ENCODE measurements around the gene C10orf120. TPM values are rescaled to one million over a fixed set of nuclear protein-coding genes. Genes with fewer than 3 reads are reported as not detected.

C10orf120 gene
- total and polyA plus RNA-seq, 2 donors (not counting 1 experiment from before 2014, with no cell fraction given) = not detected

- Histone ChIP-seq H3K36me3 (ENCODE audit: control insufficient read depth, insufficient read depth, low read length) (no peaks in the 10 kb centered on the region), H3K9me3 (ENCODE audit: control insufficient read depth, insufficient read depth, low read depth, low read length) (no peaks in the 10 kb centered on the region), H3K79me2 (ENCODE audit: control insufficient read depth, insufficient read depth, low read length) (no peaks in the 10 kb centered on the region), H2AFZ (ENCODE audit: low read length) (no peak overlapping the region), H4K20me1 (ENCODE audit: control insufficient read depth, extremely low read depth, insufficient read depth, low read length) (no peaks in the 10 kb centered on the region), H3K4me2 (ENCODE audit: extremely low read depth, insufficient read depth, low read length) (no peak overlapping the region), H3K27me3 (ENCODE audit: control insufficient read depth, insufficient read depth, low read length) (no peaks in the 10 kb centered on the region), H3K4me3 (replicated peaks in 1 of 4; ENCODE audit: control extremely low read depth in 1 of 4, insufficient read depth in 1 of 4, low read depth in 3 of 4, low read length in 4 of 4) (no peak overlapping the region), H3K4me1 (ENCODE audit: control insufficient read depth, extremely low read depth, insufficient read depth, low read length) (no peaks in the 10 kb centered on the region), H3K9ac (ENCODE audit: insufficient read depth, low read length) (no peak overlapping the region), H3K27ac (ENCODE audit: insufficient read depth, low read length) (no peak overlapping the region)
- no peak for DNase-seq (ENCODE audit: low read depth in 2 of 2)
- TF ChIP-seq EZH2 (IDR thresholded peaks at IDR 0.05; ENCODE audit: low read length, missing control alignments) (no peak), CTCF (conservative IDR thresholded peaks at IDR 0.05 in 1 of 2, IDR thresholded peaks at IDR 0.05 in 1 of 2; ENCODE audit: low read depth in 1 of 2, low read length in 2 of 2) (no peak)
Observed at GRCh38 chr10:122701652-122702051, 2.0 kb upstream of the C10orf120 start.

GRCh38 chr10:122696687-122697086, 3.0 kb downstream of the C10orf120 start:
- H3K4me3 ChIP-seq (replicated peaks in 1 of 4; ENCODE audit: control extremely low read depth in 1 of 4, insufficient read depth in 1 of 4, low read depth in 3 of 4, low read length in 4 of 4) = no peak overlapping the region
- H3K79me2 ChIP-seq (ENCODE audit: control insufficient read depth, insufficient read depth, low read length) = no peaks in the 10 kb centered on the region
- no peaks in the 10 kb centered on the region for H4K20me1 ChIP-seq (ENCODE audit: control insufficient read depth, extremely low read depth, insufficient read depth, low read length)
- H3K4me2 ChIP-seq (ENCODE audit: extremely low read depth, insufficient read depth, low read length) = no peak overlapping the region
- no peaks in the 10 kb centered on the region for H3K9me3 ChIP-seq (ENCODE audit: control insufficient read depth, insufficient read depth, low read depth, low read length)
- H3K27me3 ChIP-seq (ENCODE audit: control insufficient read depth, insufficient read depth, low read length) = no peaks in the 10 kb centered on the region
- H3K4me1 ChIP-seq (ENCODE audit: control insufficient read depth, extremely low read depth, insufficient read depth, low read length) = no peaks in the 10 kb centered on the region
- H3K36me3 ChIP-seq (ENCODE audit: control insufficient read depth, insufficient read depth, low read length) = no peaks in the 10 kb centered on the region
- TF ChIP-seq EZH2 (IDR thresholded peaks at IDR 0.05; ENCODE audit: low read length, missing control alignments) = no peak
- no peak overlapping the region for H2AFZ ChIP-seq (ENCODE audit: low read length)
- H3K9ac ChIP-seq (ENCODE audit: insufficient read depth, low read length) = no peak overlapping the region
- DNase-seq (ENCODE audit: low read depth in 2 of 2) = no peak
- H3K27ac ChIP-seq (ENCODE audit: insufficient read depth, low read length) = no peak overlapping the region

- TF ChIP-seq EZH2 (IDR thresholded peaks at IDR 0.05; ENCODE audit: low read length, missing control alignments) = no peak
- no peak for TF ChIP-seq CTCF (conservative IDR thresholded peaks at IDR 0.05 in 1 of 2, IDR thresholded peaks at IDR 0.05 in 1 of 2; ENCODE audit: low read depth in 1 of 2, low read length in 2 of 2)
- no peaks in the 10 kb centered on the region for H4K20me1 ChIP-seq (ENCODE audit: control insufficient read depth, extremely low read depth, insufficient read depth, low read length)
Observed at GRCh38 chr10:122692744-122693143, 6.9 kb downstream of the C10orf120 start.

More at GRCh38 chr10:122692744-122693143, 6.9 kb downstream of the C10orf120 start:
- no peaks in the 10 kb centered on the region for H3K36me3 ChIP-seq (ENCODE audit: control insufficient read depth, insufficient read depth, low read length)
- H3K9ac ChIP-seq (ENCODE audit: insufficient read depth, low read length) = no peak overlapping the region
- H3K4me1 ChIP-seq (ENCODE audit: control insufficient read depth, extremely low read depth, insufficient read depth, low read length) = no peaks in the 10 kb centered on the region
- no peaks in the 10 kb centered on the region for H3K9me3 ChIP-seq (ENCODE audit: control insufficient read depth, insufficient read depth, low read depth, low read length)
- H3K27me3 ChIP-seq (ENCODE audit: control insufficient read depth, insufficient read depth, low read length) = no peaks in the 10 kb centered on the region
- no peak overlapping the region for H3K4me2 ChIP-seq (ENCODE audit: extremely low read depth, insufficient read depth, low read length)
- no peak overlapping the region for H2AFZ ChIP-seq (ENCODE audit: low read length)
- no peak overlapping the region for H3K27ac ChIP-seq (ENCODE audit: insufficient read depth, low read length)
- H3K4me3 ChIP-seq (replicated peaks in 1 of 4; ENCODE audit: control extremely low read depth in 1 of 4, insufficient read depth in 1 of 4, low read depth in 3 of 4, low read length in 4 of 4) = no peak overlapping the region
- DNase-seq (ENCODE audit: low read depth in 2 of 2) = no peak
- H3K79me2 ChIP-seq (ENCODE audit: control insufficient read depth, insufficient read depth, low read length) = no peaks in the 10 kb centered on the region

Data from fibroblast of lung (primary cell).